ENCODE measurements around the gene GRIN2A.

- no peak for TF ChIP-seq CTCF (IDR thresholded peaks at IDR 0.05)
- TF ChIP-seq ZFX (IDR thresholded peaks at IDR 0.05; ENCODE audit: borderline replicate concordance), result no peak
Measured at GRCh38 chr16:9706217-9706836, 475.9 kb downstream of the GRIN2A start.
